ENCODE measurements around the gene CCDC148.

DNA sequence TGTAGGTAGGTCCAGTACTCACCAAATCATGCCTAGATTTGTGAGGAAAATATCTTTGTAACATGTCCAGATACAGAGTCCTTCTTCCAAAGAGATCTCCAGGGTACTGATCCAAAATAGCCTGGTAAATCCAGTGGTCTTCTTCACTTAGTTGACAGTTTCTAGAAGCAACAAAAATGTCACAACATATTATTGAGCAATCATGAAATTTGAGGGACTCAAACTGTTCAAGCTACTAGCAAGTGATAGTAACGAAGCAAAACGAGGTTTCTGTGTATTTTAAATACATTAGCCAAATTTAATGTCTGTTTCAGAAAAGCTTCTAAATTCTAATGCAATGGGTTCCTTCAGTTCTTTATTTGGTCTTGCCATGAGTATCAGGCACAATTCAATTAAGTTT lies 142.8 kb downstream of the CCDC148 start:
- no peak for TF ChIP-seq CTCF (IDR thresholded peaks at IDR 0.05; ENCODE audit: insufficient read depth, low read length, poor library complexity, severe bottlenecking)
- no peak for TF ChIP-seq EZH2phosphoT487 (conservative IDR thresholded peaks at IDR 0.05; ENCODE audit: low read length)
